GM19328 (cell line): Measurements from ENCODE around the gene TMEM74B.

Source experiments
- ATAC-seq: cut with Tn5 transposase; IDR thresholded peaks from one replicate; pipeline ENCODE4 v1.9.1; 2021; ENCODE audit warnings: mild to moderate bottlenecking, moderate library complexity; ENCODE audit not compliant: unreplicated experiment

TMEM74B gene

GRCh38 chr20:1206366-1207148, 21.8 kb upstream of the TMEM74B start:
- no peak for ATAC-seq

- ATAC-seq, result no peak
These were observed 21.0 kb upstream of the TMEM74B start for GRCh38 chr20:1205802-1206201.

GRCh38 chr20:1204576-1204975, 19.8 kb upstream of the TMEM74B start:
- no peak for ATAC-seq

GRCh38 chr20:1204113-1204512, 19.3 kb upstream of the TMEM74B start:
- ATAC-seq, result no peak

- ATAC-seq, result no peak
These were observed 18.8 kb upstream of the TMEM74B start for GRCh38 chr20:1203630-1204029.

- no peak for ATAC-seq
These were observed 18.2 kb upstream of the TMEM74B start, which contains the start of gene C20orf202 for GRCh38 chr20:1202762-1203504. Gene C20orf202 (plus strand): TSS chr20:1203454. CDS start chr20:1203586, 132 bp downstream.

- no peak for ATAC-seq
These were observed 15.2 kb upstream of the TMEM74B start for GRCh38 chr20:1199964-1200363.

GRCh38 chr20:1199212-1199873, 14.6 kb upstream of the TMEM74B start:
- ATAC-seq, result no peak

- ATAC-seq, result no peak
These were observed 14.0 kb upstream of the TMEM74B start for GRCh38 chr20:1198751-1199150.

GRCh38 chr20:1197801-1198200, 13.0 kb upstream of the TMEM74B start:
- ATAC-seq, result no peak

GRCh38 chr20:1196634-1197033, 11.9 kb upstream of the TMEM74B start:
- ATAC-seq, result no peak

GRCh38 chr20:1195226-1195625, 10.4 kb upstream of the TMEM74B start:
- ATAC-seq, result no peak

- ATAC-seq, result no peak
These were observed 6.5 kb upstream of the TMEM74B start for GRCh38 chr20:1191299-1191698.

GRCh38 chr20:1190847-1191246, 6.1 kb upstream of the TMEM74B start:
- ATAC-seq, result no peak

- no peak for ATAC-seq
These were observed 5.0 kb upstream of the TMEM74B start for GRCh38 chr20:1189827-1190226.

GRCh38 chr20:1188347-1188746, 3.6 kb upstream of the TMEM74B start:
- no peak for ATAC-seq

- no peak for ATAC-seq
These were observed 2.9 kb upstream of the TMEM74B start for GRCh38 chr20:1187605-1188171.

GRCh38 chr20:1186367-1186991, 1.7 kb upstream of the TMEM74B start:
- ATAC-seq, result no peak

- no peak for ATAC-seq
These were observed 1.1 kb upstream of the TMEM74B start for GRCh38 chr20:1185790-1186334.

GRCh38 chr20:1185316-1185741, 548 bp upstream of the TMEM74B start:
- ATAC-seq, result no peak

- no peak for ATAC-seq
These were observed 532 bp downstream of the TMEM74B start for GRCh38 chr20:1184260-1184637.
